ENCODE results near the gene ZFX.
"Not testable (repeated sequence)": the region's sequence is repeated elsewhere in the genome, so short reads cannot be mapped to it uniquely, and the experiment has no call there.

The ZFX gene

GRCh38 chrX:24143982-24144381, 5.5 kb upstream of the ZFX start:
- H3K4me1 ChIP-seq (ENCODE audit: control insufficient read depth, insufficient read depth, low read length, unreplicated experiment), result peaks cover 43% of the 10 kb centered on the region
- H3K27me3 ChIP-seq (ENCODE audit: insufficient read depth, low read length); H3K79me2 ChIP-seq (ENCODE audit: control insufficient read depth, insufficient read depth, low read length, unreplicated experiment); H3K27ac ChIP-seq (ENCODE audit: low read depth, low read length); H3K4me3 ChIP-seq (ENCODE audit: low read depth, low read length); H3K36me3 ChIP-seq (ENCODE audit: insufficient read depth, low read length); H2AFZ ChIP-seq (ENCODE audit: low read length, unreplicated experiment): not testable (repeated sequence)

GRCh38 chrX:24144528-24144927, 5.0 kb upstream of the ZFX start:
- H3K27ac ChIP-seq (ENCODE audit: low read depth, low read length), result peak overlapping the region; percentile 99
- no peak overlapping the region for H3K4me3 ChIP-seq (ENCODE audit: low read depth, low read length)
- H3K36me3 ChIP-seq (ENCODE audit: insufficient read depth, low read length), result no peaks in the 10 kb centered on the region
- no peaks in the 10 kb centered on the region for H3K27me3 ChIP-seq (ENCODE audit: insufficient read depth, low read length)
- peaks cover 4% of the 10 kb centered on the region for H3K79me2 ChIP-seq (ENCODE audit: control insufficient read depth, insufficient read depth, low read length, unreplicated experiment)
- no peak overlapping the region for H2AFZ ChIP-seq (ENCODE audit: low read length, unreplicated experiment)
- peaks cover 43% of the 10 kb centered on the region for H3K4me1 ChIP-seq (ENCODE audit: control insufficient read depth, insufficient read depth, low read length, unreplicated experiment)

- peaks cover 43% of the 10 kb centered on the region for H3K4me1 ChIP-seq (ENCODE audit: control insufficient read depth, insufficient read depth, low read length, unreplicated experiment)
- peak overlapping the region; percentile 72 for H3K4me3 ChIP-seq (ENCODE audit: low read depth, low read length)
- H2AFZ ChIP-seq (ENCODE audit: low read length, unreplicated experiment), result peak overlapping the region; percentile 59
- H3K36me3 ChIP-seq (ENCODE audit: insufficient read depth, low read length), result no peaks in the 10 kb centered on the region
- no peaks in the 10 kb centered on the region for H3K27me3 ChIP-seq (ENCODE audit: insufficient read depth, low read length)
- H3K79me2 ChIP-seq (ENCODE audit: control insufficient read depth, insufficient read depth, low read length, unreplicated experiment), result peaks cover 7% of the 10 kb centered on the region
- H3K27ac ChIP-seq (ENCODE audit: low read depth, low read length), result peak overlapping the region; percentile 99
Observed at GRCh38 chrX:24145303-24146186, 4.0 kb upstream of the ZFX start.

- Histone ChIP-seq H3K4me3 (ENCODE audit: low read depth, low read length) (peak overlapping the region; percentile 72), H3K4me1 (ENCODE audit: control insufficient read depth, insufficient read depth, low read length, unreplicated experiment) (peaks cover 45% of the 10 kb centered on the region), H2AFZ (ENCODE audit: low read length, unreplicated experiment) (peak overlapping the region; percentile 57), H3K79me2 (ENCODE audit: control insufficient read depth, insufficient read depth, low read length, unreplicated experiment) (peaks cover 16% of the 10 kb centered on the region), H3K36me3 (ENCODE audit: insufficient read depth, low read length) (no peaks in the 10 kb centered on the region), H3K27me3 (ENCODE audit: insufficient read depth, low read length) (no peaks in the 10 kb centered on the region), H3K27ac (ENCODE audit: low read depth, low read length) (peak overlapping the region; percentile 99)
Observed at GRCh38 chrX:24146283-24146949, 3.1 kb upstream of the ZFX start.

- Histone ChIP-seq H3K36me3 (ENCODE audit: insufficient read depth, low read length) (peaks cover 3% of the 10 kb centered on the region; the same call in 1 of the 2 replicates), H3K4me1 (ENCODE audit: control insufficient read depth, insufficient read depth, low read length, unreplicated experiment) (peaks cover 52% of the 10 kb centered on the region), H3K79me2 (ENCODE audit: control insufficient read depth, insufficient read depth, low read length, unreplicated experiment) (peaks cover 23% of the 10 kb centered on the region), H3K27me3 (ENCODE audit: insufficient read depth, low read length) (no peaks in the 10 kb centered on the region), H3K4me3 (ENCODE audit: low read depth, low read length) (peak overlapping the region; percentile 72), H2AFZ (ENCODE audit: low read length, unreplicated experiment) (peak overlapping the region; percentile 57), H3K27ac (ENCODE audit: low read depth, low read length) (peak overlapping the region; percentile 99)
Observed at GRCh38 chrX:24147165-24147564, 2.4 kb upstream of the ZFX start.

GRCh38 chrX:24148121-24148520, 1.4 kb upstream of the ZFX start:
- Histone ChIP-seq H3K4me1 (ENCODE audit: control insufficient read depth, insufficient read depth, low read length, unreplicated experiment) (peaks cover 58% of the 10 kb centered on the region), H2AFZ (ENCODE audit: low read length, unreplicated experiment) (peak overlapping the region; percentile 60), H3K27me3 (ENCODE audit: insufficient read depth, low read length) (no peaks in the 10 kb centered on the region), H3K36me3 (ENCODE audit: insufficient read depth, low read length) (peaks cover 7% of the 10 kb centered on the region), H3K27ac (ENCODE audit: low read depth, low read length) (peak overlapping the region; percentile 99), H3K79me2 (ENCODE audit: control insufficient read depth, insufficient read depth, low read length, unreplicated experiment) (peaks cover 33% of the 10 kb centered on the region), H3K4me3 (ENCODE audit: low read depth, low read length) (peak overlapping the region; percentile 96)

GRCh38 chrX:24148535-24149350, 786 bp upstream of the ZFX start:
- Histone ChIP-seq H2AFZ (ENCODE audit: low read length, unreplicated experiment) (peak overlapping the region; percentile 60), H3K36me3 (ENCODE audit: insufficient read depth, low read length) (peaks cover 13% of the 10 kb centered on the region), H3K27ac (ENCODE audit: low read depth, low read length) (peak overlapping the region; percentile 99), H3K4me3 (ENCODE audit: low read depth, low read length) (peak overlapping the region; percentile 96), H3K27me3 (ENCODE audit: insufficient read depth, low read length) (no peaks in the 10 kb centered on the region), H3K4me1 (ENCODE audit: control insufficient read depth, insufficient read depth, low read length, unreplicated experiment) (peaks cover 65% of the 10 kb centered on the region), H3K79me2 (ENCODE audit: control insufficient read depth, insufficient read depth, low read length, unreplicated experiment) (peaks cover 39% of the 10 kb centered on the region)

GRCh38 chrX:24150051-24150790, 692 bp downstream of the ZFX start:
- peaks cover 67% of the 10 kb centered on the region for H3K4me1 ChIP-seq (ENCODE audit: control insufficient read depth, insufficient read depth, low read length, unreplicated experiment)
- H2AFZ ChIP-seq (ENCODE audit: low read length, unreplicated experiment), result no peak overlapping the region
- H3K79me2 ChIP-seq (ENCODE audit: control insufficient read depth, insufficient read depth, low read length, unreplicated experiment), result peaks cover 54% of the 10 kb centered on the region

GRCh38 chrX:24150898-24151297, 1.4 kb downstream of the ZFX start:
- no peaks in the 10 kb centered on the region for H3K27me3 ChIP-seq (ENCODE audit: insufficient read depth, low read length)
- H2AFZ ChIP-seq (ENCODE audit: low read length, unreplicated experiment), result no peak overlapping the region
- peaks cover 64% of the 10 kb centered on the region for H3K4me1 ChIP-seq (ENCODE audit: control insufficient read depth, insufficient read depth, low read length, unreplicated experiment)
- H3K36me3 ChIP-seq (ENCODE audit: insufficient read depth, low read length), result peaks cover 21% of the 10 kb centered on the region
- H3K27ac ChIP-seq (ENCODE audit: low read depth, low read length), result peak overlapping the region; percentile 99
- peak overlapping the region; percentile 96 for H3K4me3 ChIP-seq (ENCODE audit: low read depth, low read length)
- H3K79me2 ChIP-seq (ENCODE audit: control insufficient read depth, insufficient read depth, low read length, unreplicated experiment), result peaks cover 60% of the 10 kb centered on the region

More at GRCh38 chrX:24150051-24150790, 692 bp downstream of the ZFX start:
- peak overlapping the region; percentile 96 for H3K4me3 ChIP-seq (ENCODE audit: low read depth, low read length)
- no peaks in the 10 kb centered on the region for H3K27me3 ChIP-seq (ENCODE audit: insufficient read depth, low read length)
- H3K27ac ChIP-seq (ENCODE audit: low read depth, low read length), result peak overlapping the region; percentile 99
- peaks cover 18% of the 10 kb centered on the region for H3K36me3 ChIP-seq (ENCODE audit: insufficient read depth, low read length)

GRCh38 chrX:24151513-24151912, 2.0 kb downstream of the ZFX start:
- Histone ChIP-seq H3K36me3 (ENCODE audit: insufficient read depth, low read length) (peaks cover 24% of the 10 kb centered on the region), H3K27ac (ENCODE audit: low read depth, low read length) (peak overlapping the region; percentile 99; the same call in 1 of the 2 replicates), H2AFZ (ENCODE audit: low read length, unreplicated experiment) (no peak overlapping the region), H3K27me3 (ENCODE audit: insufficient read depth, low read length) (no peaks in the 10 kb centered on the region), H3K4me1 (ENCODE audit: control insufficient read depth, insufficient read depth, low read length, unreplicated experiment) (peaks cover 63% of the 10 kb centered on the region), H3K4me3 (ENCODE audit: low read depth, low read length) (peak overlapping the region; percentile 96), H3K79me2 (ENCODE audit: control insufficient read depth, insufficient read depth, low read length, unreplicated experiment) (peaks cover 67% of the 10 kb centered on the region)
